HG02642 (cell line): ENCODE results near the gene SURF4.
"Not testable (repeated sequence)": the region's sequence is repeated elsewhere in the genome, so short reads cannot be mapped to it uniquely, and the experiment has no call there.

Source experiments
- ATAC-seq: cut with Tn5 transposase; IDR thresholded peaks from one replicate; pipeline ENCODE4 v1.9.1; 2021; ENCODE audit warnings: mild to moderate bottlenecking; ENCODE audit not compliant: unreplicated experiment, poor library complexity

Gene SURF4

DNA sequence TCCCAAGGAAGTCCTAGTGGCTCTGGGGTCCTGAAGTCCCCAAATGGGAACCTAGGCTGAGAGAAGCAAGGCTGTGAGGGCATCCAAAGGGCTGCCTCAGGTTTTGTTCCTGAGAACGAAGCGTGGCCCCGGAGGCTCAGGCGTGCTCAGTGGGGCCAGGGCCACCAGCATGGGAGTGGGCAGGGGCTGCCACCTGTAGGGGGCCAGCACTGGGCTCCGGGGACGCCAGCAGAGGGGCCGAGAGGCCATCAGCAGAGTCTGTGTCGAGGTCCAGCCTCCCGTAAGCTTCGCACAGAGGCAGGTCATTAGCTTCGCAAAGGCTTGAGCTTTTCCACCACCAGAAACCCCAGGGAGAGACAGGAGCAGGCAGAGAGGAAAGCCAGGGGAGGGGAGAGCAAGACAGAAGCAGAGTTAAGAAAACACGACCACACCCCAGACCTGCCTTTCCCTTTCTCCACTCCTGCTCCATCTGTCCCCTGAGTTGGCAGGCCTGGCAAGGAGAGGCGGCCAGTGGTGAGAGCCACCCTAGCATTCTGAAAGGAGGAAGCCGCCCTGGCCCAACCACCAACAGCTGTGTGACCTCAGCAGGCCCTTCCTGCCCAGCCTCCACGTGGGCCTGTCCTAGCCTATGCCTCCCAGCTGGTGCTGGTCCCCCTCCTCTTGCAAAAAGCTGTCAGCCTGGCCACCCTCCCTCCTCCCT lies 34.3 kb downstream of the SURF4 start:
- no peak for ATAC-seq

GRCh38 chr9:133340916-133341315 lies 34.9 kb downstream of the SURF4 start:
- no peak for ATAC-seq

GRCh38 chr9:133340256-133340655 lies 35.6 kb downstream of the SURF4 start:
- no peak for ATAC-seq

DNA sequence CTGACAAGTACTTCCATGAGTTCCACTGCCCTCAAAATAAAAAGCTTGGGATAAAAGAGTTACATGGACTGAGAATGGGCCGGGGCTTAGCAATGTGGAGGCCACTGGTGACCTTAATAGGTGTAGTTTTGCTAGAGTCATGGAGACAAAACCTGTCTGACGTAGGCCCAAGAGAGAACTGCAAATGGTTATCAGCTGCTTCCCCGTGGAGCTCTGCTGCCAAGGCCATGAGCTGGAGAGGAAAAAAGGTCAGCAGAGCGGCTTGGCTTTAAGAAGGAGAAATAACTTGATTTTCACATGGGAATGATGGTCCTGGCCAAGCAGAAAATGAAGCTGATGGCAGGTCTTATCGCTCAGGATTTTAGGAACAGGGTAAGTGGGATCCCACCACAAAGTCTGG lies 36.2 kb downstream of the SURF4 start:
- no peak for ATAC-seq

DNA sequence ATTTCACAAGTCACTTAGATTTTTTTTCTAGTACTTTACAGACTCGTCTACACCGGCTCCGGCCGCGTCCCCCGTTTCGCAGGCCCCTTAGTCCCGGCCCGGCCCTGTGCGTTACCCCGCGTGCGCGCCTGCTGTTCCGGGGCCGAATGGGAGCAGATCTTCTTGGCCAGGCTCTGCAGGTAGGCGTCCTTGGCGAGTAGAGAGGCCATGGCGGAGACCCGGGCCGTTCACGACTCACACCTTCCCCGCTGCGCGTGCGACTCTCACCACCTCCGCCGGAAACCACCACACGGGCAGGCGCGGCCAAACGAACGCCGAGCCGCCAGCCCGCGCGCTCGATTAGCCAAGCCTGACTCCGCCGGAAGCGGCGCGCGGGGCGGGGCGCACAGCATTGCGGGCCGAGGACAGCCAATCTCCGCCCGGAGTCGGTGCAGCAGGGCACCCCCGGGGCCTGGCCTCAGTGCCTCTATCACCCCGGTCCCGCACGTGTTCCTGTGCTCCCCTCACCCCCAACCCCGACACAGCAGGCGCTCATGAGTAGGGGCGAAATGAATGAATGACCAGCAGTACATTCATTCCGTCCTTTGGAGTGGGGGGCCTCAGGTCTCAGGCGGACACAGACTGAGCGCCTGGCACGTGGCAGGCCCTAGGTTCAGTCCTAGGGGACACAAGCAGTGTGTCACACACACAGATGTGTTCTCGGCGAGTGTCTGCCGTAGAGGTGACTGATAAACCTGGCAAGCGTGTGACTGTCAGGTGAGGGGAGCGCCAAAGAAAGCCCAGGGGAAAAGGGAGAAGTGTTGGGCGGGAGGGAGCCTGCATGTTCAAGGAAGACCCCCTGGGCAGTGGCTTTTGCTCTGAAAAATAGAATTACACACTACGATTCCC lies 39.7 kb downstream of the SURF4 start, which contains the start of gene SURF6:
Gene SURF6 (minus strand): TSS at position 265 of the 888 bp plus-strand sequence. CDS start 56 bp downstream, at position 209.
- ATAC-seq = peak; percentile 85

DNA sequence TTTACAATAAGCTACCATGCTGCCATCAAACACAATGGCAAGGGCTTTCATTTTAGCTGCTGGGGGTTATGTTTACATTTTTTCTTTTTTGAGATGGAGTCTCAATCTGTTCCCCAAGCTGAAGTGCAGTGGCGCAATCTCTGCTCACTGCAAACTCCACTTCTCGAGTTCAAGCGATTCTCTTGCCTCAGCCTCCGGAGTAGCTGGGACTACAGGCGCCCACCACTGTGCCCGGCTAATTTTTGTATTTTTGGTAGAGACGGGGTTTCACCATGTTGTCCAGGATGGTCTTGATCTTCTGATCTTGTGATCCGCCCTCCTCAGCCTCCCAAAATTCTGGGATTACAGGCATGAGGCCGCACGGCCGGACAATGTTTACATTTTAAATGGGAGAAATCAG lies 41.0 kb downstream of the SURF4 start:
- not testable (repeated sequence) for ATAC-seq

DNA sequence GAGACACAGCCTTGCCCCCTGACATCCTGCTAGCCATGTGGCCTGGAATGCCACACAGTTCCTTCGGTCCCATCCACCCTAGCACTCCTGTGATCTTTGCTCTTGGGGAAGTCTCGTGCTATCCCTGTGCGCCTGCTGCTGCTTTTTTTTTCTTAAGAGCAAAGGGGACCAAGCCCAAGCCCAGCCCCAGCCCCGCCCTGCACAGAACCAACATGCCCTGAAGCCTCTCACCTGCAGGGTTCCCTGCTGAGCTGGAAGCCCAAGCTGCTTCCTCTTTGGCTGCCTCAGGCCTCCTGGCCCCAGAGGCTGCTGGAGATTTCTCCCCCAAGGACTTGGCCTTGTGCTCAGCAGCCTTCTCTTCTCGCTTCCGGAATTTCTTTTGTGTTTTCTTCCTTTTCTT lies 41.7 kb downstream of the SURF4 start:
- no peak for ATAC-seq

- ATAC-seq = no peak
Measured at GRCh38 chr9:133333566-133333965, 42.3 kb downstream of the SURF4 start.

DNA sequence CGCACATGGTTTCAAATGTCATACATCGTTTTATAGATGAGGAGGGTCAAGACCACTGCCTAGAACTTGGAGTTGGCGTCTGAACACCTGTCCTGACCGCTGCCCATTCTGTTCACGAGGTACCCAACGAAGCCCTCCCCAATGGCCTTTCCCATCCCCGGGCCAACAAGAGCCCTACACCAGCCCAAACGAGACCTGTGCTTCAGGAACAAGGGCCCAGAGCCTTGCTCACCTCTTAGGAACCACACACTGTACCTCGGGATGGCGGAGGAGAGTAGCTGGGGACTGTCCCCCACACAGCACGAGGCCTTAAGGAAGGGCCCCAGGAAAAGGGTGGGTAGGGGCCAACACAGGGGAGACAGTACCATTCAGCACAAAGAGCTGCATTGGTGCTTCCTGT lies 42.8 kb downstream of the SURF4 start:
- ATAC-seq = no peak

DNA sequence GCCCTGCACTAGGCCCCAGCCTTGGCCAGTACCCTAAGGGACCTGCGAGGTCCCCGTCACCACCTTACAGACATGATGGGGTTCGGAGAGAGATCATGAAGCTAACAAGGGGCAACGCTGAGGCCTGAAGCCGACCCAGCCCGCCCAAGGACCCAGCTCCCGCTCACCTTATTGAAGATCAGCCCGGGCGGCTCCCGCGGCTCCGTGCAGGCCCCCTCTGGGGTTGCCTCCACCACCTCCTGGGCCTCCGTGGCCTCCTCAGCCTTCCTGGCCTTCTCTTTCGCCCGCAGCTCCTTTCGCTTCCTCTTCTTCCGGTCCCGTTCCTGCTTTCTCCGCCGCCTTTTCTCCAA lies 43.5 kb downstream of the SURF4 start:
- ATAC-seq = no peak

- ATAC-seq = no peak
Measured at GRCh38 chr9:133331641-133332380, 44.0 kb downstream of the SURF4 start.

DNA sequence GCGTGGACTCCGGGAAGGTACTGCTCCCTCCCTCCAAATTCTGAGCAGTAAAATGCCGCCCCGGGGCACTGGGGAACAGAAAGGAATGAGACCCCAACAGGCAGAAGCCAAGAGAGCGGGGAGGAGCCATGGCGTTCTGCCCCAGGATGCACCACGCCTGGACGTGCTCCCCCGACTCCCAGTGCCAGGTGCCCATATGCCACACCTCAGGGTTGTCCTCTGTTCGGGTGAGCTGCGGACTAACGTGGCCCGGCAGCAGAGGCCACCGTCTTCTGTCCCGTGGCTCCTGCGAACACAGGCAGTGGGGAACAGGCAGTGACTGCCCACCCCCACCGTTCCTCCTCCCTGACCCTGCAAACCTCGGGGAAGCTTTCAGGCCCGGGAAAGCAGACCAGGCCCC lies 44.6 kb downstream of the SURF4 start:
- ATAC-seq = no peak

DNA sequence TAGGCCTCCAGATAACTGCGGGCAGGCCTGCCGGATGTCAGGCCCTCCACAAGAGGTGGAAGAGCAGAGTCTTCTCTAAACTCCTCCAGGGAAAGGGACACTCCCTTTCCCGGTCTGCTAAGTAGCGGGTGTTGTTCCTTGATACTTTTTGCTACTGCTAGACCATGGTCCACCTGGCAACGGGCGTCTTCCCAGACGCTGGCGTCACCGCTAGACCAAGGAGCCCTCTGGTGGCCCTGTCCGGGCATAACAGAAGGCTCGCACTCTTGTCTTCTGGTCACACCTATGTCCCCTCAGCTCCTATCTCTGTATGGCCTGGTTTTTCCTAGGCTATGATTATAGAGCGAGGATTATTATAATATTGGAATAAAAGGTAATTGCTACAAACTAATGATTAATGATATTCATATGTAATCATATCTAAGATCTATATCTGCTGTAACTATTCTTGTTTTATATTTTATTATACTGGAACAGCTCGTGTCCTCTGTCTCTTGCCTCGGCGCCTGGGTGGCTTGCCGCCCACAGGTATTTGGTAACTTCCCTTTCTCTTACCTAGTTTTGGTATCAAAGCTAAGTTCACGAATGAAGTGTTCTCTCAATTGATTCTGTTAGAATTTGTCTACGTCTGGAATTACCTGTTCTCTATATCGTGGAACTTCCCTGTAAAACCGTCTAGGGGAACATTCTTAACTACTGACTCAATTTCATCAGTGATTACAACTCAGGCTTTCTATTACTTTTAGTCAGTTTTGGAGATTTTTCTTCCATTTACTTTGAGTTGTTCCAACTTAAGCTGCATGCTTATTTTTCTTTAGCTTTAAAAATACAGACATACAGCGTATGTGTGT lies 46.3 kb downstream of the SURF4 start:
- not testable (repeated sequence) for ATAC-seq

- no peak for ATAC-seq
Measured at GRCh38 chr9:133327834-133328484, 47.9 kb downstream of the SURF4 start.

- not testable (repeated sequence) for ATAC-seq
Measured at GRCh38 chr9:133327021-133327420, 48.8 kb downstream of the SURF4 start.

DNA sequence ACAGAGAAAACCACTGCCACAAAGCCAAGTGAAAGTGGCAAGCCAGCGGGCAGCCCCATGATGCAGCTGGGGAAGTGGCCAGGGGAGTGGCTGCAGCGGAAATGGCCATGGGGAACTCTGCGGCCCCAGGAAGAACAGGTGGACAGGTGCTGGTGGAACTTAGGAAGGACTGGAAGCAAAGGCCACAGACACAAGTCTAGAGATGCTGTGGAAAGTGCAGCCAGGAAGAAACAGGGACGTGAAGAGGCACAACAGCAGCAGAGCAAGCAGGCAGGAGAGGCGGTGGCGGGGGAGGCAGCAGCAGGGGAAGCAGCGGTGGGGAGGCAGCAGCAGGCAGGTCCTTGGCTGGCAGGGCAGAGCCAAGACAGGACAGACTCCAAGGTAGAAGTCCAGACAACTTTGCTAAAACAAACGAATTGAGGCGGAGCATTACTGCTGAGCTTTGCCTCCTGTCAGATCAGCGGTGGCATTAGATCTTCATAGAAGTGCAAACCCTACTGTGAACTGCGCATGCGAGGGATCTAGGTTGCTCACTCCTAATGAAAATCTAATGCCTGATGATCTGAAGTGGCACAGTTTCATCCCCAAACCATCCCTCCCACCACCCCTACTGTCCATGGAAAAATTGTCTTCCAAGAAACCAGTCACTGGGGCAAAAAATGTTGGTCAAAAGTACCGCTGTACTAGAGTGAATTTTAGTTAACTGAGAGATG lies 51.7 kb downstream of the SURF4 start:
- no peak for ATAC-seq

DNA sequence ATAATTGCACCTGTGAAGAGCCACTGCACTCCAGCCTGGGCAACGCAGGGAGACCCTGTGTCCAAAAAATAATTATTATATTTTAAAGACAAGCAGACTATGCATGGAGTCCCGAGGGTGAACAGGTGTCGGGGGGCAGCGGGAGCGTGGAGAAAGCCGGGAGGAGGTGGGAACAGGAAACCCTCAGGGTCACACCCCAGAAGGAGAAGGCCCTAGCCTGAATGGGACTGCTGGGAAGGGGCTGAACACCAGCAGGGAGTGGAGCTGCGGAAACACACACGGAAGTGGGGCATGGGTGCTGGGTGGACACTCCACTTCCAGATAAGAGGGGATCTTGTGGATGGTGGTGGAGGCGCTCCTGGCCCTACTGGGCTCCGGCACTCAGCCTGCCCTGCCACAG lies 52.6 kb downstream of the SURF4 start:
- no peak for ATAC-seq

- ATAC-seq = no peak
Measured at GRCh38 chr9:133322701-133323100, 53.2 kb downstream of the SURF4 start.

DNA sequence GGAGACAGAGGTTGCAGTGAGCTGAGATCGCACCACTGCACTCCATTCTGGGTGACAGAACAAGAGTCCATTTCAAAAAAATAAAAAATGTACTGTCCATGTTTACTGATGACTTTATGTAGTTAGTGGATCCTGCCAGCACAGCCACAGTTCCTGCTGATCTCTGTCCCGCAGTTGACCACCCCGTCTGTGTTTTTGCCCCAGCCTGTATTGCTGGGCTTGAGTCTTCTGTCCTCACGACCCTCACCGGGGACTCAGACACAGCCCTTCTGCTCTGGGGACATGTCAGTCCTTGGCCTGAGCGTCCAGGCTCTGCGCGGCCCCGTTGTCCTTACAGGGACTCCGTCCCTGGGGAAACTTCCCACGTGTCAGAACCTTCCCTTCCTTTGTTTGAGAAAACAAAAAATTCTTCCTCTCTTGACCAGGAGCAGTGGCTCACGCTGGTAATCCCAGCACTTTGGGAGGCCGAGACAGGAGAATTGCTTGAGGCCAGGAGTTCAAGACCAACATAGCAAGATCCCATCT lies 54.4 kb downstream of the SURF4 start:
- ATAC-seq = no peak
